ENCODE results near the gene NUBP2.

DNA sequence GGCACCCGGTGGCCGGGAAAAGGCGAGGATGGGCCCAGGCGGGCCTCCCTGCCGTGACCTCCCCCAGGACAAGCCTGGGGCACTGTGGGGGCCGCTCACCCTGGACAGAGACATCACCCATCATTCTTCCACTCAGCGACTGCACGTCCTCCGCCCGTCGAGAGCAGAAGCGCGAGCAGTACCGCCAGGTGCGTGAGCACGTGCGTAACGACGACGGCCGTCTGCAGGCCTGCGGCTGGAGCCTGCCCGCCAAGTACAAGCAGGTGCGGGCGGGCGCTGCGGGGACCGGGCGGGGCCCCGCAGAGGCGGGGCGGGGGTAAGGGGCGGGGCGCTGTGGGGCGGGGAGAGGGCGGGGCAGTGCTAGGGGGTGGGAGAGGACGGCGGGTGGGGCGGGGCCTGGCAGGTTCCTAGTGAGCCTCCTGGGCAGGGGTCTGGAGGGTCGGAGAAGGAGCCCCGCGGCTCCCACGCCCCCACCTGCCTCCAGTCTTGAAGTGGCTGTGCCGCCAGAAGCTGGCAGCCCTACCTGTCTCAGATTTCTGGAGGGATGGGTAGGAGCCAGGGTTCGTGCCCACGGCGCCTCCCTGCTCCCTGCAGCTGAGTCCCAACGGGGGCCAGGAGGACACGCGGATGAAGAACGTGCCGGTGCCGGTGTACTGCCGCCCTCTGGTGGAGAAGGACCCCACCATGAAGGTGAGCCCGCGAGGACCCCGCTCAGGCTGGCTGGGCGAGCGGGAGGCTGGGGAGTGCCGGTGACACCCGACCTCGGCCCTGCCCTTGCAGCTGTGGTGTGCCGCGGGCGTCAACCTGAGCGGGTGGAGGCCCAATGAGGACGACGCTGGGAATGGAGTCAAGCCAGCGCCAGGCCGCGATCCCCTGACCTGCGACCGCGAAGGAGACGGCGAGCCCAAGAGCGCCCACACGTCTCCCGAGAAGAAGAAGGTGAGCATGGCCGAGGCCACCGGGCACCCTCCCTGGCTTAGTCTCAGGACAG is 18.9 kb upstream of the NUBP2 start:
- TF ChIP-seq, protein P1, sequence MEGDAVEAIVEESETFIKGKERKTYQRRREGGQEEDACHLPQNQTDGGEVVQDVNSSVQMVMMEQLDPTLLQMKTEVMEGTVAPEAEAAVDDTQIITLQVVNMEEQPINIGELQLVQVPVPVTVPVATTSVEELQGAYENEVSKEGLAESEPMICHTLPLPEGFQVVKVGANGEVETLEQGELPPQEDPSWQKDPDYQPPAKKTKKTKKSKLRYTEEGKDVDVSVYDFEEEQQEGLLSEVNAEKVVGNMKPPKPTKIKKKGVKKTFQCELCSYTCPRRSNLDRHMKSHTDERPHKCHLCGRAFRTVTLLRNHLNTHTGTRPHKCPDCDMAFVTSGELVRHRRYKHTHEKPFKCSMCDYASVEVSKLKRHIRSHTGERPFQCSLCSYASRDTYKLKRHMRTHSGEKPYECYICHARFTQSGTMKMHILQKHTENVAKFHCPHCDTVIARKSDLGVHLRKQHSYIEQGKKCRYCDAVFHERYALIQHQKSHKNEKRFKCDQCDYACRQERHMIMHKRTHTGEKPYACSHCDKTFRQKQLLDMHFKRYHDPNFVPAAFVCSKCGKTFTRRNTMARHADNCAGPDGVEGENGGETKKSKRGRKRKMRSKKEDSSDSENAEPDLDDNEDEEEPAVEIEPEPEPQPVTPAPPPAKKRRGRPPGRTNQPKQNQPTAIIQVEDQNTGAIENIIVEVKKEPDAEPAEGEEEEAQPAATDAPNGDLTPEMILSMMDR (IDR thresholded peaks at IDR 0.05) = no peak
- TF ChIP-seq POLR2AphosphoS5 (IDR thresholded peaks at IDR 0.05) (no peak), POLR2A (IDR thresholded peaks at IDR 0.05) (no peak)

Data from breast epithelium (tissue), 3 donors.